HG03521 (cell line): ENCODE results near the gene TMEM30A.
A peak's percentile ranks its signal among the peaks of the same experiment; 100 is the strongest.

Experiments
- ATAC-seq: cut with Tn5 transposase; IDR thresholded peaks from one replicate; pipeline ENCODE4 v1.9.1; 2021; ENCODE audit warnings: mild to moderate bottlenecking, moderate library complexity; ENCODE audit not compliant: unreplicated experiment

Gene TMEM30A

GRCh38 chr6:75284632-75285282 is at the start of gene TMEM30A:
Gene TMEM30A (minus strand): TSS chr6:75284792. CDS start chr6:75284638, 154 bp downstream.
- peak; percentile 88 for ATAC-seq

- ATAC-seq: no peak
Measured at GRCh38 chr6:75333676-75334200, 49.1 kb upstream of the TMEM30A start.

DNA sequence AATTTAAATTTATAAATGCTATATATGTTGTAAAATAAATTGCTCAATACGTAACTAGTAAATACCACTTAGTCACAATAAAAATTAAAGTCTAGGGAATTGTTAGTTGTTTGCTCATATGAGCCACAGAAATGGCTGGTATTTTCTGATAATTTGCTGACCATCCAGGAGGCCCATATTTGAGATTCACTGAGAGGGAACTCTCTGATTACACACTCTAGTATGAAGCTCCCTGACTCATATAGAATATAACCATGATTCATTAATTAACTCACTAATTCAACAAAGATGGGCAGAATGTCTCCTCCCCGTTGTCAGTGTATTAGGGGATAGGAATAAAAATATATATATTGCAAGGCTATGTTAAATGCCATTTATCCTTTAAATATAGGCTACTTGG is 46.6 kb upstream of the TMEM30A start:
- no peak for ATAC-seq

DNA sequence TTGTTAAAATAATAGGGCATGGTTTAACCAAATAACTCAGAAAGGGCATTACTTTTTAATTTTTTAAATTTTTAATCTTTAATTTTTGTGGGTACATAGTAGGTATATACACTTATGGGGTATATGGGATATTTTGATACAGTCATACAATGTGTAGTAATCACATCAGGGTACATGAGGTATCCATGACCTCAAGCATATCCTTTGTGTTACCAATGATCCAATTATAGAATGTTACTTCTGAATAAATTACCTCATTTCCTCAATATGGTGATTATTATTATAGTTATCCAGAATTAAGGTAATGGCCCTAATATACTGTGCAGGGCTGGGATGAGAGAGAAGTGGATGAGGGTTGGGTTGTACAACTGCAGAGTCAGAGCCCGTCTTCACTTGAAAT is 45.1 kb upstream of the TMEM30A start:
- no peak for ATAC-seq

- ATAC-seq: no peak
Measured at GRCh38 chr6:75327807-75328206, 43.2 kb upstream of the TMEM30A start.

DNA sequence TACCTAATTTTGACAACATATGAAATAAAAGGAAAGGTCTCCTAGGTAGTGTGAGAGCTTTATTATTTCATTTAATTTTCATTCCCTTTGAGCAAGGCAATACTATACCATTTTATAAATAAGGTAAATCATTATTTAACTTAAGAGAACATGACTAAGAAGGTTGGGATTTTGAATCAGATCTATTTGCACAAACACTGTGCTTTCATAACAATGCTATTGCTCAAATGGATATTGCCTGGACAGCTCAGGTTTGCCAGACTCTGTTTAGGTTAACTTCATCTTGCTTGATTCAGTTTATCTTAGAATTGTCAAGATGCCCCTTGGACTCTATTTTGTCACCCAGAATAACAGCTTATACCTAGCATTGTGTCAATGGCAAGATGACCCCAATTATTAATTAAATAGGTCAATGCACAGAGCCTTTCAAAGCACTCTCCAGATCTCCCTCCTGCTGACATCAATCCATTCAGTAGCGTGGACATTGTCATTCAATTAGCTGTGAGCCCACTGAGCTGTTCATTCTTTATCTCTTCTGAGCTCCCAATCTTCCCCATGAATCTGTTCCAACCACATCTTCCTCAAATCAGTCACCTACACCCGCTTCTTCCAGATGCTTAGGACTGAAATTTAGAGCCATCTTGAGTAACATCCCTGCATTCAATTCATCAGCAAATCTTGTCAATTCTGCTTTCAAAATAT is 42.1 kb upstream of the TMEM30A start:
- no peak for ATAC-seq

DNA sequence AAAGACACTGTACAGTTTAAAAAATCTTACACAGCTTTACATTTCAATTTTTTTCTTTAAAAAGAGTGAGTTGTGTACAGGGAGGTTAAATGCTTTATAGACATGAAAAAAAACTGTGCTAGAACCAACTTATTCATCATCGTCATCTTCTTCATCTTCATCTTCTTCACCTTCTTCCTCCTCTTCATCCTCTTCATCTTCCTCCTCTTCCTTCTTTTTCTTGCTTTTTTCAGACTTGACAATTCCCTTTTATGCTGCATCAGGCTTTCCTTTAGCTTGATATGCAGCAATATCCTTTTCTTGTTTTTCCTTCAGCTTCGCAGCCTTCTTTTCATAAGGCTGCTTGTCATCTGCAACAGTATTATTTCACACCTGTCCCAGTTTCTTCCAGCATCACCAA is 34.3 kb upstream of the TMEM30A start:
- ATAC-seq: no peak

- no peak for ATAC-seq
Measured at GRCh38 chr6:75317503-75318206, 33.1 kb upstream of the TMEM30A start.

DNA sequence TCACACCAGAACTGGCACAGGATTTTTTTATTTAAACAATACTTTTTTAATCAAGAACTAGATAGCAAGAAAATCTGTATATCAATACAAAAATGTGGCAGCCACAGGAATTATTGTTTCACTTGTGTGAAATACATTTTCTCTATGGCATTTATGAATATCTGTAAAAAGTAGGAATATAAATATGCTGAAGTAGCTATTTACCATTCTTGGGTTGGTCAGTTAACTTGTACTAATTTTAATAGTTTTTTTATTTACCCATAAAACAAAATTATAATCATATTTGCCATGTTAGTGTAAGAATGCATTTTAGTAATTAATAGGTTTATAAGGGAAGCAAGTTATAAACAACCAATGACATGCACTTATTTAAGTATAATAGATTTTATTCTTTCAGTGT is 31.4 kb upstream of the TMEM30A start:
- ATAC-seq: no peak

GRCh38 chr6:75308250-75308988 is 23.8 kb upstream of the TMEM30A start:
- ATAC-seq: no peak

DNA sequence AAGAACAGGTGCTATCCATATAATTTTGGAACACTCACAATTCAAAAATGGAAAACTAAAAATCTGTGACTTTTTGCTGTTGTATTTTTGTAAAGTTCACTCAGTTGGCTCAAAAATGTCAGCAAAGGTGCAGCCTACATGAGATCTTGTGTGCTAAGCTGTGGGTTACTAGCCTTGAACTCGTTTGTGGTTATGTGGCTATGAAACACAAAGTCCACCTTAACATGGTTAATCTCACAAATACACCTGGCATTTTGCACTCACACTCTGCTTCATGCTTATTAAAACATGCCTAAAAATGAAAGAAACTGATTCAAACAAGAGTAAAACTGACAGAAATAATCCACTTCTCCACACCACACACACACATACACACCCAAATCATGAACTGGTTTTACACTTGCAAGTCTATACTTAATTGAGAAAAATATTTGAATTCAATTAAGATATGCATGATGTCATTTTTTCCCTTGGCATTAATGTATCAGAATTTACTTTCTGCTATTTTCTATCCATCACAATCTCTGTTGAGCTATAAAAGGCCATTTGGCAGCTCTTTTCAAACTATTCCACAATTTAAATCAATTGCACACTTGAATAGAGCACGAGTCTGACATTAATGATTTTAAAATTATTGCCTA is 22.9 kb upstream of the TMEM30A start:
- ATAC-seq: no peak

GRCh38 chr6:75306064-75306463 is 21.5 kb upstream of the TMEM30A start:
- no peak for ATAC-seq

GRCh38 chr6:75305573-75305972 is 21.0 kb upstream of the TMEM30A start:
- ATAC-seq: no peak

DNA sequence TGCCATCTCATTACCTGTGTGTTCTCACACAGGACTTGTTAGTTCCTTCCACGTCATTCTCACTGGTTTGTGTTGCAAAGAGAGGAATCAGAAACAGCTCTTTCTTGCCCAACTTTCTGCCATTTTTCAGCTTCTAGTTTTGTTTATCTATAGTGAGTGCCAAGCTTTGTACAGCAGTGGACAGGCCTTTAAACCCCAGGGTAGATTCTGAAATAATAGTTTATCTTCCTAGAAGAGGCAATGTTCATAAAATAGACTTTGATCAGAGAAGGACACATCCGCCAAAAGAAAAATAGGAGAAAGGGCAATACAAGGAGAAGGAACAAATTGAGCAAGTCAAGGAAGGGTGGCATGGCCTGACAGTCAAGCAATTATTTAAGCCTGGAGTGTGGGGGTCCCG is 17.7 kb upstream of the TMEM30A start:
- ATAC-seq: no peak

DNA sequence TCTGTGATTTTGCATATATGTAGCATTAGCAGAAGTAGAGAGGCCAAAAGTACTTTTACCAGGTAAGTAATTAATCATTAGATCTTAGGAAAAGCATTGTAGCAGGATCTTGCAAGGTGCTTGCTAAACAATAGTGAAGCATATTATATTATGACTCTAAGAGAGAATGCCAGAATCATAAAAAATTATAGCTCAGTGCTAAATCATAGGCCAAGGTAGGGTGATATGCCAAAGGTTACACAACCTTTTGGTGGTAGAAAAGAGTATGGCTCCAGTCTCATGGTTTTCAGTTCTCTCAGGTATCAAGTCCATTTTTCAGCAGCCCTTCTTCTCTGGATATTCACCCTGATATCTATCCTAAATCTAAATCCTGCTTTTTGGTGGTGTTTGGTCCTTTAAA is 16.9 kb upstream of the TMEM30A start:
- ATAC-seq: no peak

DNA sequence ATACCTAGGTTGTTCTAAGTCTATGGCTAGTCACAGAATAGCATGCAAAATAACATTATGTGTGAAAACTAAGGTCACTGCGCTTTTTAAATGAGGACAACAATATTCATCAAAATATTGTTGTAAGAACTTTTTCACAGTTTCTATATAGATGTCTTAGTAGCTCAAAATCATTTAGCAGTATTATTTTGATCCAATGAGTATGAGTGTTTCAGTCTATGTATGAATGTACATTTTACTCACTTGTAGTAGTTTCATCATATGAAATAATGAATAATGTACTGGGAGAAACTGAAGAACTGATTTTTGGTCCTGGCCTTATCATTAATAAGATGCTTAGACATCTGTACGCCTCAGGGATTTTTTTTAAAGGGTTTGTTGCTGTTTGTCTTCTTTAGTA is 16.5 kb upstream of the TMEM30A start:
- ATAC-seq: no peak

DNA sequence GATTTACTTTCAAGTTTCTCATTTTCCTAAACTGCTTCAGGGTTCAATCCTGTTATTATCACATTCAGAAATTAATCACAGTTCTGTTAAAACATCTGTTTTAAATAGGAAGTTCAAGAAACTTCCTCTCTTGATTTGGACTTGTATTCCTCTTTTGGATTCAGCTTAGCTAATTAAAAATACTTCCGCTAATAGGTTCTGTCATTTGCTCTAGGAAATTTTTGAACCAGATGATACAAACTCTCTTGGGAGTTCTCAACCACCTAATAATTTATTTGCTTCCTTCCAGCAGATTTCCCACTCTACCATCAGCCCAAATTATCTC is 15.9 kb upstream of the TMEM30A start:
- no peak for ATAC-seq

- no peak for ATAC-seq
Measured at GRCh38 chr6:75299801-75300530, 15.4 kb upstream of the TMEM30A start.

GRCh38 chr6:75296811-75297779 is 12.5 kb upstream of the TMEM30A start:
- ATAC-seq: peak; percentile 66
